OCI-M2 (cell line): ENCODE results near the gene RPL13A.

ENCODE experiments used
- DNase-seq: peaks from one replicate; lab custom pipeline; 2025; ENCODE audit not compliant: unreplicated experiment; lab: John Stamatoyannopoulos, UW

The RPL13A gene

GRCh38 chr19:49502866-49503581 lies 15.6 kb downstream of the RPL13A start:
- DNase-seq, result no peak

GRCh38 chr19:49503582-49503962 lies 16.2 kb downstream of the RPL13A start:
- DNase-seq, result no peak

- peak; percentile 40 for DNase-seq
These were observed 19.2 kb downstream of the RPL13A start for GRCh38 chr19:49506575-49507105.

GRCh38 chr19:49507803-49508494 lies 20.5 kb downstream of the RPL13A start:
- DNase-seq, result no peak

GRCh38 chr19:49512970-49513745 lies 25.8 kb downstream of the RPL13A start:
- no peak for DNase-seq

GRCh38 chr19:49513746-49514118 lies 26.3 kb downstream of the RPL13A start:
- no peak for DNase-seq

- DNase-seq, result no peak
These were observed 26.7 kb downstream of the RPL13A start for GRCh38 chr19:49514151-49514550.

- peak; percentile 37 for DNase-seq
These were observed 28.4 kb downstream of the RPL13A start for GRCh38 chr19:49515767-49516166.

GRCh38 chr19:49518033-49518432 lies 30.6 kb downstream of the RPL13A start:
- DNase-seq, result no peak

- no peak for DNase-seq
These were observed 33.4 kb downstream of the RPL13A start for GRCh38 chr19:49520705-49521319.

GRCh38 chr19:49524812-49525455 lies 37.5 kb downstream of the RPL13A start:
- no peak for DNase-seq

GRCh38 chr19:49528211-49528771 lies 40.9 kb downstream of the RPL13A start:
- no peak for DNase-seq

- DNase-seq, result no peak
These were observed 43.3 kb downstream of the RPL13A start for GRCh38 chr19:49530708-49531107.

- peak; percentile 94 for DNase-seq
These were observed 46.4 kb downstream of the RPL13A start for GRCh38 chr19:49533551-49534488.

GRCh38 chr19:49534632-49535385 lies 47.4 kb downstream of the RPL13A start:
- DNase-seq, result no peak

- no peak for DNase-seq
These were observed 49.6 kb downstream of the RPL13A start for GRCh38 chr19:49536921-49537462.

- no peak for DNase-seq
These were observed 51.2 kb downstream of the RPL13A start for GRCh38 chr19:49538643-49539042.

- DNase-seq, result no peak
These were observed 52.0 kb downstream of the RPL13A start for GRCh38 chr19:49539192-49539952.
